GM23338 (cell line): Measurements from ENCODE around the gene WWP2. TPM values are rescaled to one million over a fixed set of nuclear protein-coding genes. Genes with fewer than 3 reads are reported as not detected.

Experiments
- ATAC-seq: fragments of 200-7000 bp; cut with Tn5 transposase; 3 replicates; pipeline ENCODE4 v1.9.1; 2020
- DNase-seq: peaks from one replicate; pipeline ENCODE4 v3.0.0-alpha.2; 2015; ENCODE audit warnings: low spot score
- H2AFZ ChIP-seq: fragments of 200-600 bp; sonication (generic); 2 replicates; pipeline ENCODE4 v1.8.0; 2016; ENCODE audit warnings: antibody characterized with exemption, mild to moderate bottlenecking, moderate library complexity
- H3F3A ChIP-seq: fragments of 200-600 bp; sonication (generic); replicated peaks from 2 replicates; pipeline ENCODE4 v1.8.0; 2017; ENCODE audit warnings: antibody characterized with exemption, mixed run types, low read depth
- H3K27ac ChIP-seq: fragments of 200-600 bp; sonication (generic); 2 replicates; pipeline ENCODE4 v1.6.1; 2016; ENCODE audit warnings: low read depth
- H3K27me3 ChIP-seq: fragments of 200-600 bp; sonication (generic); 2 replicates; pipeline ENCODE4 v1.8.0; 2016; ENCODE audit warnings: mild to moderate bottlenecking, mixed run types, moderate library complexity; ENCODE audit not compliant: insufficient read depth
- H3K36me3 ChIP-seq: fragments of 200-600 bp; sonication (generic); 2 replicates; pipeline ENCODE4 v1.8.0; 2016; ENCODE audit warnings: mild to moderate bottlenecking; ENCODE audit not compliant: insufficient read depth
- H3K4me1 ChIP-seq: fragments of 200-600 bp; sonication (generic); 2 replicates; pipeline ENCODE4 v1.8.0; 2016; ENCODE audit warnings: mild to moderate bottlenecking, moderate library complexity; ENCODE audit not compliant: insufficient read depth
- H3K4me2 ChIP-seq: fragments of 200-600 bp; sonication (generic); 2 replicates; pipeline ENCODE4 v1.7.1; 2017; ENCODE audit warnings: mixed run types
- H3K4me3 ChIP-seq: fragments of 200-600 bp; sonication (generic); 2 replicates; pipeline ENCODE4 v1.6.1; 2016; ENCODE audit warnings: mixed run types
- H3K79me2 ChIP-seq: fragments of 200-600 bp; sonication (generic); replicated peaks from 2 replicates; pipeline ENCODE4 v1.8.0; 2017; ENCODE audit warnings: mild to moderate bottlenecking; ENCODE audit not compliant: insufficient read depth
- H3K9me2 ChIP-seq: fragments of 200-600 bp; sonication (generic); 2 replicates; pipeline ENCODE4 v1.8.0; 2017; ENCODE audit not compliant: insufficient read depth
- H4K20me1 ChIP-seq: fragments of 200-600 bp; sonication (generic); replicated peaks from 2 replicates; pipeline ENCODE4 v1.8.0; 2017; ENCODE audit warnings: mild to moderate bottlenecking; ENCODE audit not compliant: insufficient read depth
- H3K27ac Mint-ChIP-seq: 2 replicates; pipeline ENCODE4 v1.8.0; 2020; ENCODE audit warnings: inconsistent platforms, mild to moderate bottlenecking, moderate library complexity, mixed read lengths
- H3K27me3 Mint-ChIP-seq: 3 replicates; pipeline ENCODE4 v1.8.0; 2022; ENCODE audit warnings: low read depth, mild to moderate bottlenecking, moderate library complexity, mixed read lengths, inconsistent platforms; ENCODE audit not compliant: insufficient read depth, poor library complexity
- H3K36me3 Mint-ChIP-seq: 3 replicates; pipeline ENCODE4 v1.8.0; 2021; ENCODE audit warnings: low read depth, mild to moderate bottlenecking, inconsistent platforms, moderate library complexity, mixed read lengths
- H3K4me1 Mint-ChIP-seq: 3 replicates; pipeline ENCODE4 v1.8.0; 2020; ENCODE audit warnings: mild to moderate bottlenecking, inconsistent platforms, mixed read lengths
- H3K4me3 Mint-ChIP-seq: 3 replicates; pipeline ENCODE4 v1.8.0; 2021; ENCODE audit warnings: moderate library complexity, mild to moderate bottlenecking, inconsistent platforms, mixed read lengths
- H3K9me3 Mint-ChIP-seq: 3 replicates; pipeline ENCODE4 v1.8.0; 2020; ENCODE audit warnings: moderate library complexity, mild to moderate bottlenecking, inconsistent platforms, mixed read lengths
- EZH2 ChIP-seq: fragments of 200-600 bp; sonication (generic); IDR thresholded peaks from one replicate; pipeline ENCODE4 v1.8.0; 2017; ENCODE audit warnings: antibody characterized with exemption, mild to moderate bottlenecking, low read depth; ENCODE audit not compliant: unreplicated experiment
- EZH2phosphoT487 ChIP-seq: fragments of 200-600 bp; sonication (generic); IDR thresholded peaks from one replicate; pipeline ENCODE4 v1.8.1; 2018; ENCODE audit warnings: antibody characterized with exemption; ENCODE audit not compliant: unreplicated experiment
- NANOG ChIP-seq: IDR thresholded peaks from 2 replicates; pipeline ENCODE4 v1.6.1; 2016; ENCODE audit warnings: antibody characterized with exemption, borderline replicate concordance
- POLR2AphosphoS5 ChIP-seq: IDR thresholded peaks from 2 replicates; pipeline ENCODE4 v1.6.1; 2016; ENCODE audit warnings: antibody characterized with exemption, low read depth
- STAT1 ChIP-seq: IDR thresholded peaks from one replicate; pipeline ENCODE4 v1.6.1; 2016; ENCODE audit warnings: antibody characterized with exemption; ENCODE audit not compliant: unreplicated experiment
- ZNF462 ChIP-seq: fragments of 250-450 bp; sonication (Bioruptor Pico); IDR thresholded peaks from 2 replicates; pipeline ENCODE4 v1.5.0; 2020; ENCODE audit warnings: mild to moderate bottlenecking, moderate library complexity
- polyA plus RNA-seq: library from polyadenylated mRNA; unstranded; fragments of >200 nt; fragmentation: Nextera tagmentation; extraction: Ambion mirVana; gene quantifications from 2 replicates; pipeline ENCODE4 v1.2.1, GENCODE V29; 2016
- total RNA-seq: library from RNA; depleted of rRNA; stranded (reverse); fragments of >200 nt; shearing (Covaris generic); gene quantifications from 2 replicates; pipeline ENCODE4 v1.2.3, GENCODE V29; 2014

WWP2 gene
- total and polyA plus RNA-seq, 2 experiments from 2014 or later = 12.3 to 35.5 TPM

GRCh38 chr16:69712914-69713581, 49.1 kb upstream of the WWP2 start:
- peaks cover 4% of the 10 kb centered on the region for H3K27me3 Mint-ChIP-seq
- peaks cover 17% of the 10 kb centered on the region; the same call in 2 of the 3 replicates for H3K36me3 Mint-ChIP-seq
- Histone ChIP-seq H3K36me3 (peaks cover 22% of the 10 kb centered on the region), H3K27me3 (no peaks in the 10 kb centered on the region), H3K9me2 (no peaks in the 10 kb centered on the region), H3K4me1 (no peaks in the 10 kb centered on the region), H3K79me2 (no peaks in the 10 kb centered on the region), H4K20me1 (no peaks in the 10 kb centered on the region; the same call in 1 of the 2 replicates), H3K4me3 (no peak overlapping the region), H3F3A (no peaks in the 10 kb centered on the region), H2AFZ (no peak overlapping the region), H3K27ac (no peak overlapping the region), H3K4me2 (no peak overlapping the region)
- no peaks in the 10 kb centered on the region; the same call in 2 of the 3 replicates for H3K4me1 Mint-ChIP-seq
- no peak for ATAC-seq
- H3K9me3 Mint-ChIP-seq = no peaks in the 10 kb centered on the region
- H3K4me3 Mint-ChIP-seq = no peak overlapping the region
- H3K27ac Mint-ChIP-seq = no peak overlapping the region
- TF ChIP-seq EZH2 (no peak), ZNF462 (CRISPR knock-in tag) (no peak), NANOG (no peak), POLR2AphosphoS5 (no peak), EZH2phosphoT487 (no peak)
- no peak for DNase-seq

DNA sequence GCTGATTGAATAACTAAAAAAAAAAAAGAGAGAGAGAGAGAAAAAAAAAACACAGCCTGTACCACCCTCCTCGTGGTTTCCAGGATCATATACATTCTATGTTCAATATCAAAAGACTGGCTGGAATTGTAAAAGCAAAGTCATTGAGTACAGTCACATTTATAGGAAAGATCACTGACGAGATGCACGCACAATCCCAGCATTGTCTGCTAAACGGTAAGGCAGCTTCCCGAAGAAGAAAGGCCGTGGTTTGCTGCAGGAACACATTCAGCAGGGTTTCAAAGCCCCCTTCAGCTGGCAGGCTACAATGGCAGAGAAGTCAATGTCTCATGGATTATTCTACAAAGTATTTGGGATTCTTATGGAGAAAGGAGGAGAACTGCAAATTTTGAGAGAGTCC, 45.1 kb upstream of the WWP2 start:
- no peak overlapping the region for H3K4me3 Mint-ChIP-seq
- ATAC-seq = no peak
- Histone ChIP-seq H3F3A (no peaks in the 10 kb centered on the region), H3K79me2 (no peaks in the 10 kb centered on the region; the same call in 1 of the 2 replicates), H3K27ac (no peak overlapping the region), H4K20me1 (no peaks in the 10 kb centered on the region; the same call in 1 of the 2 replicates), H3K4me2 (no peak overlapping the region), H3K27me3 (no peaks in the 10 kb centered on the region), H3K9me2 (no peaks in the 10 kb centered on the region), H3K4me1 (no peaks in the 10 kb centered on the region), H2AFZ (no peak overlapping the region), H3K36me3 (peaks cover 16% of the 10 kb centered on the region), H3K4me3 (no peak overlapping the region)
- DNase-seq = no peak
- H3K4me1 Mint-ChIP-seq = peaks cover 2% of the 10 kb centered on the region; the same call in 1 of the 3 replicates
- peaks cover 17% of the 10 kb centered on the region; the same call in 2 of the 3 replicates for H3K36me3 Mint-ChIP-seq
- H3K27me3 Mint-ChIP-seq = peaks cover 7% of the 10 kb centered on the region
- no peak overlapping the region for H3K27ac Mint-ChIP-seq
- no peak for TF ChIP-seq ZNF462 (CRISPR knock-in tag)
- TF ChIP-seq STAT1 = no peak
- H3K9me3 Mint-ChIP-seq = no peaks in the 10 kb centered on the region
